HCT116 (cell line): Measurements from ENCODE around the gene FAM78B.

Experiments used
- ATF3 ChIP-seq: IDR thresholded peaks from 2 replicates; pipeline ENCODE4 v1.6.1; 2012
- CTCF ChIP-seq, 3 experiments: fragments of 200-600 bp in 1 of 3; sonication (generic) in 1 of 3; IDR thresholded peaks in 2 of 3; conservative IDR thresholded peaks in 1 of 3; 2 replicates each; pipeline ENCODE4 v1.5.1; 2012 to 2017; ENCODE audit warnings: low read depth in 2 of 3, low read length in 2 of 3, antibody characterized with exemption in 1 of 3, borderline replicate concordance in 1 of 3, control low read depth in 1 of 3, mild to moderate bottlenecking in 1 of 3, mixed read lengths in 1 of 3, mixed run types in 1 of 3, moderate library complexity in 1 of 3; ENCODE audit not compliant: insufficient read depth in 1 of 3
- EZH2 ChIP-seq: fragments of 200-600 bp; sonication (generic); IDR thresholded peaks from 2 replicates; pipeline ENCODE4 v1.6.1; 2017; ENCODE audit warnings: antibody characterized with exemption, mixed run types
- EZH2phosphoT487 ChIP-seq: fragments of 200-600 bp; IDR thresholded peaks from 2 replicates; pipeline ENCODE4 v1.6.1; 2018; ENCODE audit warnings: antibody characterized with exemption, borderline replicate concordance
- MAX ChIP-seq: IDR thresholded peaks from 2 replicates; pipeline ENCODE4 v1.6.1; 2012
- POLR2A ChIP-seq: IDR thresholded peaks from 2 replicates; pipeline ENCODE4 v1.7.0; 2011; ENCODE audit warnings: borderline replicate concordance; ENCODE audit not compliant: insufficient read depth, insufficient read length; ENCODE audit errors: extremely low read depth
- POLR2AphosphoS5 ChIP-seq: IDR thresholded peaks from 2 replicates; pipeline ENCODE4 v1.6.1; 2011; ENCODE audit warnings: mild to moderate bottlenecking, low read depth, low read length, moderate library complexity
- RAD21 ChIP-seq: IDR thresholded peaks from 2 replicates; pipeline ENCODE4 v1.6.1; 2012; ENCODE audit warnings: low read depth, mild to moderate bottlenecking
- YY1 ChIP-seq: IDR thresholded peaks from 2 replicates; pipeline ENCODE4 v1.6.1; 2011; ENCODE audit warnings: low read length, low read depth, moderate library complexity, mild to moderate bottlenecking; ENCODE audit not compliant: insufficient replicate concordance; ENCODE audit errors: extremely low read depth
- ZBTB33 ChIP-seq: IDR thresholded peaks from 2 replicates; pipeline ENCODE4 v1.6.1; 2011; ENCODE audit warnings: mild to moderate bottlenecking, low read length, moderate library complexity; ENCODE audit not compliant: insufficient replicate concordance; ENCODE audit errors: extremely low read depth
- ZFX ChIP-seq: fragments of 450-650 bp; IDR thresholded peaks from 2 replicates; pipeline ENCODE4 v1.6.1; 2017

- TF ChIP-seq EZH2phosphoT487 (no peak), CTCF (IDR thresholded peaks at IDR 0.05 in 2 of 3, conservative IDR thresholded peaks at IDR 0.05 in 1 of 3; ENCODE audit: borderline replicate concordance in 1 of 3, insufficient read depth in 1 of 3, low read depth in 2 of 3, low read length in 2 of 3) (no peak), POLR2A (no peak), ZBTB33 (no peak), ZFX (no peak), ATF3 (no peak), POLR2AphosphoS5 (no peak), MAX (no peak), YY1 (no peak), RAD21 (no peak), EZH2 (no peak)
These were observed 22.3 kb upstream of the FAM78B start for GRCh38 chr1:166189126-166189525.
